ENCODE data around the gene ZNF644. TPM values are rescaled to one million over a fixed set of nuclear protein-coding genes. Genes with fewer than 3 reads are reported as not detected.

ZNF644 gene
- total RNA-seq, 1 experiment from 2014 or later, result 55.9 TPM

- TF ChIP-seq ZNF274 (IDR thresholded peaks at IDR 0.05; ENCODE audit: low read depth, low read length) (no peak), EGR1 (IDR thresholded peaks at IDR 0.05; ENCODE audit: low read depth) (no peak)
Observed at GRCh38 chr1:91026320-91026719, 4.5 kb upstream of the ZNF644 start (continued).

- no peak overlapping the region for H3K9ac ChIP-seq (ENCODE audit: low read length)
- peaks cover 14 to 22% of the 10 kb centered on the region in 2 experiments for H3K4me1 ChIP-seq (ENCODE audit: control insufficient read depth in 1 of 2, insufficient read depth in 2 of 2, low read length in 2 of 2)
- no peaks in the 10 kb centered on the region for H3K9me2 ChIP-seq (ENCODE audit: insufficient read depth)
- no peak overlapping the region for H2AFZ ChIP-seq (ENCODE audit: low read depth, low read length, poor library complexity, severe bottlenecking)
- H3K36me3 ChIP-seq (ENCODE audit: control insufficient read depth in 1 of 2, insufficient read depth in 2 of 2, low read length in 2 of 2), result no peaks in the 10 kb centered on the region
- ATAC-seq (no peak), DNase-seq (ENCODE audit: low read depth, low spot score) (no peak)
- POLR2A ChIA-PET, result no interaction called here
- RAD21 ChIA-PET (ENCODE audit: low non-redundant PET in 1 of 2, low total read pairs in 2 of 2, uncharacterized antibody in 2 of 2, unreplicated experiment in 2 of 2), result no interaction called here
- H4K20me1 ChIP-seq (ENCODE audit: insufficient read depth), result no peaks in the 10 kb centered on the region
- H3K4me2 ChIP-seq (ENCODE audit: low read length), result no peak overlapping the region
- H3K4me3 ChIP-seq (replicated peaks in 1 of 2; ENCODE audit: low read depth in 1 of 2, low read length in 2 of 2), result no peak overlapping the region
- no peak overlapping the region for H3K27ac ChIP-seq (ENCODE audit: low read depth, low read length)
- H3K79me2 ChIP-seq (ENCODE audit: insufficient read depth, low read length), result peaks cover 25% of the 10 kb centered on the region
- BruUV-seq (replicated peaks), result no TSS peak
- intact Hi-C loops (cut with micrococcal nuclease), result loop anchor here (5.0 kb wide), 1 partner anchor 302 kb away; no protein-coding TSS in a partner anchor
- H3K9me3 ChIP-seq (ENCODE audit: control insufficient read depth in 1 of 2, insufficient read depth in 1 of 2, low read depth in 1 of 2, low read length in 2 of 2), result no peaks in the 10 kb centered on the region
- CTCF ChIA-PET, result no interaction called here
- H3K27me3 ChIP-seq (ENCODE audit: insufficient read depth, low read length), result no peaks in the 10 kb centered on the region
- no peak for TF ChIP-seq RAD21 (IDR thresholded peaks at IDR 0.05; ENCODE audit: low read depth)
- no peak for TF ChIP-seq ATF3 (IDR thresholded peaks at IDR 0.05)
- TF ChIP-seq SIN3A (IDR thresholded peaks at IDR 0.05; ENCODE audit: low read depth), result no peak
- TF ChIP-seq EZH2 (IDR thresholded peaks at IDR 0.05), result no peak
- TF ChIP-seq POLR2AphosphoS5 (IDR thresholded peaks at IDR 0.05; ENCODE audit: low read depth, low read length), result no peak
- no peak for TF ChIP-seq ZFX (IDR thresholded peaks at IDR 0.05)
Observed at GRCh38 chr1:91024481-91025119, 2.8 kb upstream of the ZNF644 start.

GRCh38 chr1:91022518-91022929 is 689 bp upstream of the ZNF644 start:
- DNase-seq (ENCODE audit: low read depth, low spot score), result no peak

More at GRCh38 chr1:91022518-91022929, 689 bp upstream of the ZNF644 start:
- POLR2A ChIA-PET, result interaction anchor here (1.0 to 1.3 kb wide), 3 partner anchors 8 to 15 kb away, joined by 4 to 6 read pairs (median 4); no protein-coding TSS in a partner anchor
- peaks cover 46% of the 10 kb centered on the region for H3K79me2 ChIP-seq (ENCODE audit: insufficient read depth, low read length)
- peak overlapping the region; percentile 81 for H3K4me2 ChIP-seq (ENCODE audit: low read length)
- peaks cover 14 to 39% of the 10 kb centered on the region in 2 experiments for H3K4me1 ChIP-seq (ENCODE audit: control insufficient read depth in 1 of 2, insufficient read depth in 2 of 2, low read length in 2 of 2)
- intact Hi-C loops (cut with micrococcal nuclease), result loop anchor here (5.0 kb wide), 1 partner anchor 300 kb away; no protein-coding TSS in a partner anchor
- H3K9ac ChIP-seq (ENCODE audit: low read length), result peak overlapping the region; percentile 90
- CTCF ChIA-PET, result no interaction called here
- no peaks in the 10 kb centered on the region for H3K9me2 ChIP-seq (ENCODE audit: insufficient read depth)
- ATAC-seq, result no peak
- RAD21 ChIA-PET (ENCODE audit: low non-redundant PET in 1 of 2, low total read pairs in 2 of 2, uncharacterized antibody in 2 of 2, unreplicated experiment in 2 of 2), result no interaction called here
- H3K36me3 ChIP-seq (ENCODE audit: control insufficient read depth in 1 of 2, insufficient read depth in 2 of 2, low read length in 2 of 2), result no peaks in the 10 kb centered on the region
- no peaks in the 10 kb centered on the region for H3K9me3 ChIP-seq (ENCODE audit: control insufficient read depth in 1 of 2, insufficient read depth in 1 of 2, low read depth in 1 of 2, low read length in 2 of 2)
- H4K20me1 ChIP-seq (ENCODE audit: insufficient read depth), result no peaks in the 10 kb centered on the region
- H3K4me3 ChIP-seq (replicated peaks in 1 of 2; ENCODE audit: low read depth in 1 of 2, low read length in 2 of 2), result peak overlapping the region; percentile 51 to 77
- BruUV-seq (replicated peaks), result no TSS peak
- H2AFZ ChIP-seq (ENCODE audit: low read depth, low read length, poor library complexity, severe bottlenecking), result no peak overlapping the region
- TF ChIP-seq ZFX (IDR thresholded peaks at IDR 0.05) (peak; percentile 7), TCF7L2 (IDR thresholded peaks at IDR 0.05; ENCODE audit: borderline replicate concordance, extremely low read depth, insufficient read depth, insufficient read length) (no peak), ELF1 (IDR thresholded peaks at IDR 0.05; ENCODE audit: borderline replicate concordance, low read depth) (no peak)
- H3K27me3 ChIP-seq (ENCODE audit: insufficient read depth, low read length), result no peaks in the 10 kb centered on the region
- peak overlapping the region; percentile 96 for H3K27ac ChIP-seq (ENCODE audit: low read depth, low read length)
